GM11168 (cell line): ENCODE results near the gene EIF4B.

Source experiments
- in situ Hi-C: fragments of 300-500 bp; cut with MboI; formaldehyde crosslinking; loops from one replicate; pipeline ENCODE4 v1.12.0; 2022; ENCODE audit warnings: low sequenced_read_pairs; ENCODE audit not compliant: unreplicated experiment

Gene EIF4B

GRCh38 chr12:53055471-53056266 is 49.4 kb downstream of the EIF4B start:
- in situ Hi-C loops = no loop called here

- in situ Hi-C loops = no loop called here
Observed at GRCh38 chr12:53056296-53056695, 50.0 kb downstream of the EIF4B start.

- in situ Hi-C loops = no loop called here
Observed at GRCh38 chr12:53056901-53057300, 50.6 kb downstream of the EIF4B start.

- in situ Hi-C loops = no loop called here
Observed at GRCh38 chr12:53057816-53058500, 51.7 kb downstream of the EIF4B start.

GRCh38 chr12:53058674-53059433 is 52.6 kb downstream of the EIF4B start:
- in situ Hi-C loops = no loop called here

GRCh38 chr12:53059434-53060063 is 53.3 kb downstream of the EIF4B start:
- in situ Hi-C loops = no loop called here

GRCh38 chr12:53060064-53060720 is 53.9 kb downstream of the EIF4B start:
- in situ Hi-C loops = no loop called here

- in situ Hi-C loops = no loop called here
Observed at GRCh38 chr12:53060721-53061276, 54.5 kb downstream of the EIF4B start.

- in situ Hi-C loops = no loop called here
Observed at GRCh38 chr12:53061404-53062010, 55.3 kb downstream of the EIF4B start.

GRCh38 chr12:53062011-53062961 is 56.0 kb downstream of the EIF4B start:
- in situ Hi-C loops = no loop called here

GRCh38 chr12:53062977-53063707 is 56.9 kb downstream of the EIF4B start:
- in situ Hi-C loops = no loop called here

- in situ Hi-C loops = no loop called here
Observed at GRCh38 chr12:53063708-53064612, 57.7 kb downstream of the EIF4B start.

- in situ Hi-C loops = no loop called here
Observed at GRCh38 chr12:53064613-53065436, 58.6 kb downstream of the EIF4B start.

- in situ Hi-C loops = no loop called here
Observed at GRCh38 chr12:53065470-53065869, 59.2 kb downstream of the EIF4B start.

- in situ Hi-C loops = no loop called here
Observed at GRCh38 chr12:53065975-53066931, 60.0 kb downstream of the EIF4B start.
